Liver (tissue), 9 donors: Measurements from ENCODE around the gene SPATA16. TPM values are rescaled to one million over a fixed set of nuclear protein-coding genes. Genes with fewer than 3 reads are reported as not detected.

ENCODE experiments used
- DNase-seq: peaks from one replicate; pipeline ENCODE4 v3.0.0-alpha.2; 2017; ENCODE audit warnings: low spot score
- H3K27ac ChIP-seq, 2 donors: one replicate each; pipeline ENCODE4 v1.7.0; 2013; ENCODE audit warnings: inconsistent platforms in 2 of 2, low read length in 2 of 2, control low read depth in 1 of 2, low read depth in 1 of 2, mild to moderate bottlenecking in 1 of 2
- H3K27me3 ChIP-seq, 4 donors: one replicate each; pipeline versions ENCODE4 v1.6.1 to v1.7.0; 2013; ENCODE audit warnings: low read length in 3 of 4, inconsistent platforms in 1 of 4, mild to moderate bottlenecking in 1 of 4, moderate library complexity in 1 of 4; ENCODE audit not compliant: control insufficient read depth in 4 of 4, insufficient read depth in 4 of 4
- H3K36me3 ChIP-seq, 4 donors: one replicate each; pipeline versions ENCODE4 v1.6.1 to v1.7.0; 2013; ENCODE audit warnings: low read length in 3 of 4, mild to moderate bottlenecking in 3 of 4, low read depth in 1 of 4, moderate library complexity in 1 of 4; ENCODE audit not compliant: control insufficient read depth in 4 of 4, insufficient read depth in 3 of 4
- H3K4me1 ChIP-seq, 4 donors: one replicate each; pipeline versions ENCODE4 v1.6.1 to v1.7.0; 2013; ENCODE audit warnings: low read length in 3 of 4, mild to moderate bottlenecking in 3 of 4, moderate library complexity in 1 of 4; ENCODE audit not compliant: control insufficient read depth in 4 of 4, insufficient read depth in 4 of 4
- H3K4me3 ChIP-seq, 3 donors: one replicate each; pipeline versions ENCODE4 v1.6.1 to v1.7.0; 2013; ENCODE audit warnings: low read length in 3 of 3, control low read depth in 1 of 3, low read depth in 1 of 3, mild to moderate bottlenecking in 1 of 3
- H3K9ac ChIP-seq, 2 donors: one replicate each; pipeline ENCODE4 v1.7.0; 2013; ENCODE audit warnings: low read length in 2 of 2, mild to moderate bottlenecking in 2 of 2, moderate library complexity in 2 of 2, control low read depth in 1 of 2, low read depth in 1 of 2
- H3K9me3 ChIP-seq, 4 donors: one replicate each; pipeline versions ENCODE4 v1.6.1 to v1.7.0; 2013; ENCODE audit warnings: low read length in 3 of 4; ENCODE audit not compliant: control insufficient read depth in 4 of 4
- EGR1 ChIP-seq, 2 donors: IDR thresholded peaks; 2 replicates each; pipeline ENCODE4 v1.6.1; 2016 to 2018; ENCODE audit warnings: antibody characterized with exemption in 2 of 2, low read depth in 2 of 2
- FOXA1 ChIP-seq: IDR thresholded peaks from 2 replicates; pipeline ENCODE4 v1.6.1; 2016; ENCODE audit warnings: antibody characterized with exemption
- GABPA ChIP-seq, 2 donors: IDR thresholded peaks in 1 of 2; conservative IDR thresholded peaks in 1 of 2; 2 replicates each; pipeline ENCODE4 v1.6.1; 2016; ENCODE audit warnings: antibody characterized with exemption in 2 of 2, mild to moderate bottlenecking in 1 of 2, moderate library complexity in 1 of 2
- HNF4A ChIP-seq, 2 donors: conservative IDR thresholded peaks; 2 replicates each; pipeline ENCODE4 v1.6.1; 2016; ENCODE audit warnings: antibody characterized with exemption in 2 of 2, mild to moderate bottlenecking in 2 of 2
- JUND ChIP-seq, 2 donors: IDR thresholded peaks; 2 replicates each; pipeline ENCODE4 v1.6.1; 2016; ENCODE audit warnings: antibody characterized with exemption in 2 of 2
- NR2F2 ChIP-seq: IDR thresholded peaks from 2 replicates; pipeline ENCODE4 v1.6.1; 2016; ENCODE audit warnings: antibody characterized with exemption
- RXRA ChIP-seq, 2 donors: IDR thresholded peaks; 2 replicates each; pipeline ENCODE4 v1.6.1; 2017 to 2018; ENCODE audit warnings: antibody characterized with exemption in 2 of 2, mild to moderate bottlenecking in 1 of 2
- SP1 ChIP-seq: IDR thresholded peaks from 2 replicates; pipeline ENCODE4 v1.6.1; 2018; ENCODE audit warnings: antibody characterized with exemption, mild to moderate bottlenecking
- TAF1 ChIP-seq: conservative IDR thresholded peaks from 2 replicates; pipeline ENCODE4 v1.6.1; 2016; ENCODE audit warnings: antibody characterized with exemption, mild to moderate bottlenecking
- YY1 ChIP-seq: IDR thresholded peaks from 2 replicates; pipeline ENCODE4 v1.6.1; 2016; ENCODE audit warnings: antibody characterized with exemption, mild to moderate bottlenecking
- WGBS: extraction: QIAGEN DNeasy Blood & Tissue Kit; methylation state at CpG from one replicate; pipeline ENCODE4 v1.1.7; 2013; 5-methylcytosine and 5-hydroxymethylcytosine counted together
- polyA plus RNA-seq, 2 donors: library from polyadenylated mRNA; stranded (reverse) in 1 of 2; unstranded in 1 of 2; fragments of 200-250 nt in 1 of 2; fragments of >200 nt in 1 of 2; fragmentation: Nextera tagmentation in 1 of 2; extraction: Ambion mirVana in 1 of 2; gene quantifications; one replicate each; pipeline versions ENCODE4 v1.2.1 to v1.2.3, GENCODE V29; 2013 to 2015
- total RNA-seq, 2 donors: library from RNA; depleted of rRNA; stranded (reverse); fragments of >200 nt; gene quantifications; one replicate each; pipeline ENCODE4 v1.2.3, GENCODE V29; 2014
- TF ChIP-seq, protein P1 (sequence below): IDR thresholded peaks from 2 replicates; pipeline ENCODE4 v1.6.1; 2016; ENCODE audit warnings: antibody characterized with exemption
- TF ChIP-seq, protein P2 (sequence below): IDR thresholded peaks from 2 replicates; pipeline ENCODE4 v1.6.1; 2016; ENCODE audit warnings: antibody characterized with exemption
- TF ChIP-seq, protein P3 (sequence below): fragments of 150-350 bp; IDR thresholded peaks from 2 replicates; pipeline ENCODE4 v1.5.1; 2017; ENCODE audit warnings: improper control_type of control experiment, low read depth, low read length; ENCODE audit not compliant: missing input control
- TF ChIP-seq, protein P4 (sequence below): IDR thresholded peaks from 2 replicates; pipeline ENCODE4 v1.6.1; 2016; ENCODE audit warnings: antibody characterized with exemption, mild to moderate bottlenecking
- donor health status: healthy.
- donor health status: healthy.
- donor health status: healthy.
- donor health status: healthy.
- donor health status: healthy.

SPATA16 gene
- total and polyA plus RNA-seq, 4 donors: not detected

DNA sequence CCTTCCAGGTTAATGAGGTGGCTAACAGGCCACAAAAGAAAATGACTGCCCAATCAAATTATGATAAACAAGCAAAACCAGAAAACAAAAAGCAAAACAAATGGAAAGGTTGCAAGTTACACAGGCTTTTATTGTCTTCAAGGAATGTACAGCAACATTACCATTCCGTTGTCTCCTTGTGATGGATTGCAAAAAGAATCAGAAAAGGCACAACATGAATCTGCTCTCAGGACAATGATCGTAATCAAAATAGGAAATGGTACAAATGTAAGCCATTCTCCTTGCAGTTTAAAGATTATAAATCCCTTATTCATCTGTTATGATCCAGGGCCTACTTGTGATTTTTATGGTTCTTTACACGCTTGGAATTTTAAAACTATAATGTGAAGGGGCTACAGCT, 264.7 kb downstream of the SPATA16 start (continued):
- TF ChIP-seq, protein P1, sequence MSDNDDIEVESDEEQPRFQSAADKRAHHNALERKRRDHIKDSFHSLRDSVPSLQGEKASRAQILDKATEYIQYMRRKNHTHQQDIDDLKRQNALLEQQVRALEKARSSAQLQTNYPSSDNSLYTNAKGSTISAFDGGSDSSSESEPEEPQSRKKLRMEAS: no peak
- TF ChIP-seq FOXA1: no peak

DNA sequence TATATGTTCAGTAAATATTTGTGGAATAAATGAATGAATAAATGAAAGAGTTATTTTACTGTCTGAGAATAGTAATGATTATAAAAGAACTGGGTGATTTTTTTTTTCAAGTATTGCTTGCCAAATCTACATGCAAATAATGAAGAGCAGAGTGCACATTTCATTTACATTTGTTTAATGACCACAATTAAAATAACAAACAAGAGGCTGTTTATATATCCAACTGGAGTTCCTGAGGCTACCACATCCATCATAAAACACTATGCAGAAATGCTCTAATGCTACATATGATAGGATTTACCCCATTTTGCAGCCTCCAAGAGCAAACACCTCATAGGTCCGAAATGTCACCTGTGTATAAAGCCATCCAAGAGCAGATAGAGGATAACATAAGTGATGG, 266.0 kb downstream of the SPATA16 start:
- no peaks in the 10 kb centered on the region for H3K27me3 ChIP-seq
- no peaks in the 10 kb centered on the region for H3K36me3 ChIP-seq
- no peaks in the 10 kb centered on the region for H3K4me1 ChIP-seq
- TF ChIP-seq, protein P2, sequence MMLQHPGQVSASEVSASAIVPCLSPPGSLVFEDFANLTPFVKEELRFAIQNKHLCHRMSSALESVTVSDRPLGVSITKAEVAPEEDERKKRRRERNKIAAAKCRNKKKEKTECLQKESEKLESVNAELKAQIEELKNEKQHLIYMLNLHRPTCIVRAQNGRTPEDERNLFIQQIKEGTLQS: no peak
- TF ChIP-seq HNF4A (conservative IDR thresholded peaks at IDR 0.05) (no peak), YY1 (no peak)
- TF ChIP-seq, protein P3, sequence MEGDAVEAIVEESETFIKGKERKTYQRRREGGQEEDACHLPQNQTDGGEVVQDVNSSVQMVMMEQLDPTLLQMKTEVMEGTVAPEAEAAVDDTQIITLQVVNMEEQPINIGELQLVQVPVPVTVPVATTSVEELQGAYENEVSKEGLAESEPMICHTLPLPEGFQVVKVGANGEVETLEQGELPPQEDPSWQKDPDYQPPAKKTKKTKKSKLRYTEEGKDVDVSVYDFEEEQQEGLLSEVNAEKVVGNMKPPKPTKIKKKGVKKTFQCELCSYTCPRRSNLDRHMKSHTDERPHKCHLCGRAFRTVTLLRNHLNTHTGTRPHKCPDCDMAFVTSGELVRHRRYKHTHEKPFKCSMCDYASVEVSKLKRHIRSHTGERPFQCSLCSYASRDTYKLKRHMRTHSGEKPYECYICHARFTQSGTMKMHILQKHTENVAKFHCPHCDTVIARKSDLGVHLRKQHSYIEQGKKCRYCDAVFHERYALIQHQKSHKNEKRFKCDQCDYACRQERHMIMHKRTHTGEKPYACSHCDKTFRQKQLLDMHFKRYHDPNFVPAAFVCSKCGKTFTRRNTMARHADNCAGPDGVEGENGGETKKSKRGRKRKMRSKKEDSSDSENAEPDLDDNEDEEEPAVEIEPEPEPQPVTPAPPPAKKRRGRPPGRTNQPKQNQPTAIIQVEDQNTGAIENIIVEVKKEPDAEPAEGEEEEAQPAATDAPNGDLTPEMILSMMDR: no peak
- no peak overlapping the region for H3K27ac ChIP-seq
- DNase-seq: no peak
- H3K9ac ChIP-seq: no peak overlapping the region
- no peaks in the 10 kb centered on the region for H3K9me3 ChIP-seq
- H3K4me3 ChIP-seq: no peak overlapping the region
- 81% methylated on average over 1 of the region's 1 CpG for WGBS

DNA sequence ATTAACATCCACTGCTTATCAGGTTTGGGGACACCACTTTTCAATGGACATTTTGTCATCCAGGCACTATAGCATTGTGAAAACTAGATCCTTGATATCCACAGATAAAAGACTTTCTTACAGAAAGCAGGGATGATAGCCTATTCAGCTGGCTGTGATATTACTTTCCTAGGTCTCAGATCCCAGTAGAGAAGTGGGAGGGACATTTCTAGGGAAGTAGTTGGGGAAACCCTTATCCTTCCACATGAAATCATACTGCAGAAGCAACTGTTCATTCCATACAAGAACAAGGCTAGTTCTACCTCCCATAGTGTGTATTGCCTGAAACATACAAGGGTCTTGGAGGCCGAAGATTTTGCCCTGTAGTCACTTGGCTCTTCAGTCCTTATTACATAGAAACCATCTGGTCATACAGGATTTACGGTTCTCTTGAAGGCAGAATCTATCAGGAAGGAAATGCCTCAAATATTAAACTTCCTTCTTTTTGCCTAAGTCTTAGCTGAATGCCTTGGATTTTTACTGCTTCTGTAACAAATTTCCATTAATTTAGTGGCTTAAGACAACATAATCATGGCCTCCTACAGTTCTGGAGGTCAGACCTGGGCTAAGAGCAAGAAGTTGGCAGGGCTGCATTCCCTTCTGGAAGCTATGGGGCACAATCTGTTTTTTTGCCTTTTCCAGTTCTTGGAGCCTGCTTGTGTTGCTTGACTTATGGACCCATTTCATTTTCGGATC, 271.1 kb downstream of the SPATA16 start:
- Histone ChIP-seq H3K9ac (no peak overlapping the region), H3K4me3 (no peak overlapping the region), H3K36me3 (no peaks in the 10 kb centered on the region), H3K27ac (peak overlapping the region in 1 of 2 donors; percentile 25), H3K4me1 (peaks cover 0 to 2% (median 0%) of the 10 kb centered on the region in 4 donors), H3K9me3 (no peaks in the 10 kb centered on the region), H3K27me3 (no peaks in the 10 kb centered on the region)
- TF ChIP-seq, protein P3: no peak
- TF ChIP-seq SP1: no peak
- no peak for DNase-seq
- WGBS: 52% methylated on average over 3 of the region's 3 CpGs

DNA sequence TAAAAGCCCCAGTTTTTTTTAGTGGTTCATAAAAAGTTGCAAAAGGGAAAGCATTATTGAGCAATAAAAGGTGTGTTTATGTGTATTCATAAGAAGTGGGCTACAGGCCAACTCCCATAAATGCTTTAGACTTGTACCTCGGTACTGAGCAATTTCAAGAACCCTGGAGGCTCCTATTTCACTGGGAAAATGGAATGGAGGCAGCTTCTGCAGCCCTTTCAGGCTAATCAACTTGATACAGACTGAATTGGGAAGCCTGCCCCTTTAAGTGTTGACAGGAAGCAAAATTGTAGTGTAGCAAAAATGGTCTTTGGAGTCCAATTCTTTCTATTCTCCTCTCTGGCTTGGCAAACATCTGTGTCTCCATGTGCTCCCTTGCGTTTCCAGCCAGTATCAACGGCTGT, 271.7 kb downstream of the SPATA16 start:
- peaks cover 0 to 2% (median 0%) of the 10 kb centered on the region in 4 donors for H3K4me1 ChIP-seq
- no peak overlapping the region for H3K9ac ChIP-seq
- H3K36me3 ChIP-seq: no peaks in the 10 kb centered on the region
- no peak overlapping the region for H3K4me3 ChIP-seq
- H3K27me3 ChIP-seq: no peaks in the 10 kb centered on the region
- DNase-seq: no peak
- no peak overlapping the region for H3K27ac ChIP-seq
- 39% methylated on average over 3 of the region's 3 CpGs for WGBS
- no peaks in the 10 kb centered on the region for H3K9me3 ChIP-seq
- TF ChIP-seq TAF1 (no peak), JUND (IDR thresholded peaks at IDR 0.05) (no peak), RXRA (IDR thresholded peaks at IDR 0.05) (no peak), YY1 (no peak), NR2F2 (no peak), GABPA (IDR thresholded peaks at IDR 0.05 in 1 of 2, conservative IDR thresholded peaks at IDR 0.05 in 1 of 2) (no peak), EGR1 (IDR thresholded peaks at IDR 0.05; ENCODE audit: low read depth in 2 of 2) (no peak), FOXA1 (no peak)
- TF ChIP-seq, protein P1: no peak
- TF ChIP-seq, protein P4, sequence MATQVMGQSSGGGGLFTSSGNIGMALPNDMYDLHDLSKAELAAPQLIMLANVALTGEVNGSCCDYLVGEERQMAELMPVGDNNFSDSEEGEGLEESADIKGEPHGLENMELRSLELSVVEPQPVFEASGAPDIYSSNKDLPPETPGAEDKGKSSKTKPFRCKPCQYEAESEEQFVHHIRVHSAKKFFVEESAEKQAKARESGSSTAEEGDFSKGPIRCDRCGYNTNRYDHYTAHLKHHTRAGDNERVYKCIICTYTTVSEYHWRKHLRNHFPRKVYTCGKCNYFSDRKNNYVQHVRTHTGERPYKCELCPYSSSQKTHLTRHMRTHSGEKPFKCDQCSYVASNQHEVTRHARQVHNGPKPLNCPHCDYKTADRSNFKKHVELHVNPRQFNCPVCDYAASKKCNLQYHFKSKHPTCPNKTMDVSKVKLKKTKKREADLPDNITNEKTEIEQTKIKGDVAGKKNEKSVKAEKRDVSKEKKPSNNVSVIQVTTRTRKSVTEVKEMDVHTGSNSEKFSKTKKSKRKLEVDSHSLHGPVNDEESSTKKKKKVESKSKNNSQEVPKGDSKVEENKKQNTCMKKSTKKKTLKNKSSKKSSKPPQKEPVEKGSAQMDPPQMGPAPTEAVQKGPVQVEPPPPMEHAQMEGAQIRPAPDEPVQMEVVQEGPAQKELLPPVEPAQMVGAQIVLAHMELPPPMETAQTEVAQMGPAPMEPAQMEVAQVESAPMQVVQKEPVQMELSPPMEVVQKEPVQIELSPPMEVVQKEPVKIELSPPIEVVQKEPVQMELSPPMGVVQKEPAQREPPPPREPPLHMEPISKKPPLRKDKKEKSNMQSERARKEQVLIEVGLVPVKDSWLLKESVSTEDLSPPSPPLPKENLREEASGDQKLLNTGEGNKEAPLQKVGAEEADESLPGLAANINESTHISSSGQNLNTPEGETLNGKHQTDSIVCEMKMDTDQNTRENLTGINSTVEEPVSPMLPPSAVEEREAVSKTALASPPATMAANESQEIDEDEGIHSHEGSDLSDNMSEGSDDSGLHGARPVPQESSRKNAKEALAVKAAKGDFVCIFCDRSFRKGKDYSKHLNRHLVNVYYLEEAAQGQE: no peak
